Measurements from ENCODE around the gene GIN1.

GIN1 gene

DNA sequence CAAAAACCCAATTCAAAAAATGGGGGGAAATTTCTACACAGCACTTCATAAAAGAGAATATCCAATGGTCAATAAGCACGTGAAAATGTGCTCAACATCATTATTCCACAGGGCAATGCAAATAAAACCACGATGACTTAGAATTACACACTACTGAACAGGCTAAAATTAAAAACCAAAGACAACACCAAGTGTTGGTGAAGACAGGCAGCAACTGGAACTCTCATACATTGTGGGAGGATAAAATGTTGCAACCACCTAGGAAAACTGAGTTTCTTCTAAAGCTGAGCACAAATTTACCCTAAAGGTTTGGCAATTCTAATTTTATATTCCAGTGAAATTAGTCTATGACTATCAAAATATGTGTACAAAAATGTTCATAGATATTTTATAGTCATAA, 9.5 kb downstream of the GIN1 start:
- no peak overlapping the region for H3K4me3 ChIP-seq (ENCODE audit: low read depth, low read length)
- TF ChIP-seq, protein P1, sequence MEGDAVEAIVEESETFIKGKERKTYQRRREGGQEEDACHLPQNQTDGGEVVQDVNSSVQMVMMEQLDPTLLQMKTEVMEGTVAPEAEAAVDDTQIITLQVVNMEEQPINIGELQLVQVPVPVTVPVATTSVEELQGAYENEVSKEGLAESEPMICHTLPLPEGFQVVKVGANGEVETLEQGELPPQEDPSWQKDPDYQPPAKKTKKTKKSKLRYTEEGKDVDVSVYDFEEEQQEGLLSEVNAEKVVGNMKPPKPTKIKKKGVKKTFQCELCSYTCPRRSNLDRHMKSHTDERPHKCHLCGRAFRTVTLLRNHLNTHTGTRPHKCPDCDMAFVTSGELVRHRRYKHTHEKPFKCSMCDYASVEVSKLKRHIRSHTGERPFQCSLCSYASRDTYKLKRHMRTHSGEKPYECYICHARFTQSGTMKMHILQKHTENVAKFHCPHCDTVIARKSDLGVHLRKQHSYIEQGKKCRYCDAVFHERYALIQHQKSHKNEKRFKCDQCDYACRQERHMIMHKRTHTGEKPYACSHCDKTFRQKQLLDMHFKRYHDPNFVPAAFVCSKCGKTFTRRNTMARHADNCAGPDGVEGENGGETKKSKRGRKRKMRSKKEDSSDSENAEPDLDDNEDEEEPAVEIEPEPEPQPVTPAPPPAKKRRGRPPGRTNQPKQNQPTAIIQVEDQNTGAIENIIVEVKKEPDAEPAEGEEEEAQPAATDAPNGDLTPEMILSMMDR (IDR thresholded peaks at IDR 0.05; ENCODE audit: borderline replicate concordance, insufficient read depth, low read depth, low read length), result no peak

DNA sequence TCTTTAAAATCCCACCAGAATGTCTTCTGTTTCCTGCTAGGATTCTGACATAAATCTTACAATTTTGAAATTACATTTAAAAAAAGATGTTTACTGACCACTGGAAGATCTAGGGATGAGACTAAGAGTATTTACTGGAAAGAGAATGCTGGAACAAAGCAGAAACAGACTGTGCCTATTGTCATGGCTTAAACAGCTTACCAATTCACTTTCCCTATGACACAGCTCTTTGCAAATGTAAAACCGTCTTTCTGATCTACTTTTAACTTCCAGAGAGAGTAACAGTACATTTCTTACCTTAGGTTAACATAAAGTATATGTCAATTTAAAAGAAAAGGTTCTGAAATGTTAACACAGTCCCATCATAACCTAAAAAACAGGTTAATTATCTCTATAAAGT, 10.7 kb downstream of the GIN1 start:
- TF ChIP-seq, protein P1 (IDR thresholded peaks at IDR 0.05; ENCODE audit: borderline replicate concordance, insufficient read depth, low read depth, low read length), result no peak

DNA sequence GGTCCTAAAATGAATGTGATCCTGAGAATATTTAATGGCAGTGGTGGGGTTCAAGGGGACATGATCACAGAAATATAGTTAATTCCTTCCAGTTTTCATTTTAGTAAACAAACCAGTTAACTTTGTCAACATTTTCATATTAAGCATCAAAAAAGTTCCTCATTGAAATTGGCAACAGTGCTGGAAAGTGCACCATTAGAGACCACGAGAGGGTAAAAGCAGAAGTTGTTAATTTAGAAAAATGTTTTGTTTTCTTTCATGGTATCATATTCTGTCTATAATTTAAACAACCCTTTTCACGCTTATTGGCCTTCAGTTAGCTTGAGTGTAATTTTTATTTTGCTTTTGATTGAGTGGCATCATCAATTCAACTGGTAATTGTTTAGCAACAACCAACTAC, 11.9 kb downstream of the GIN1 start:
- TF ChIP-seq, protein P1 (IDR thresholded peaks at IDR 0.05; ENCODE audit: borderline replicate concordance, insufficient read depth, low read depth, low read length), result no peak
- H3K4me3 ChIP-seq (ENCODE audit: low read depth, low read length), result no peak overlapping the region

More for the DNA sequence above, 10.7 kb downstream of the GIN1 start:
- H3K4me3 ChIP-seq (ENCODE audit: low read depth, low read length), result no peak overlapping the region

DNA sequence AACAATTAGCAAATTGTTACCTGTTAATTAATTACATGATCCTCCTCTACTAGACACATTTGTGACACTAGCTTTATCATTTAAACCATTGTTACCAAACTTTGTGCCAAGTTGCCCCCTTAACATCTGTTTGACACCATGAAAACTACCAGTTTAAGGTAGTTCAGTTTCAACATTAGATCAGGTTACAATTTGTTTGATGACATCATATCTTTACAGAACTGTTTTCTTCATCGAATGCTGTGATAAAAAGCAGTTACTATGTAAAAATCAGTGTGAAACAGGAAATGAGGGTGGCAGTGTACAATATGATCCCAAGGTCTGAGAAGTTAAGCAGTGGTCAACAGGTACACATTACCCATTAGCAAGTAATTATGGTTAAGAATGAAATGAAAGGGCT, 17.7 kb downstream of the GIN1 start:
- TF ChIP-seq, protein P1 (IDR thresholded peaks at IDR 0.05; ENCODE audit: borderline replicate concordance, insufficient read depth, low read depth, low read length), result no peak

DNA sequence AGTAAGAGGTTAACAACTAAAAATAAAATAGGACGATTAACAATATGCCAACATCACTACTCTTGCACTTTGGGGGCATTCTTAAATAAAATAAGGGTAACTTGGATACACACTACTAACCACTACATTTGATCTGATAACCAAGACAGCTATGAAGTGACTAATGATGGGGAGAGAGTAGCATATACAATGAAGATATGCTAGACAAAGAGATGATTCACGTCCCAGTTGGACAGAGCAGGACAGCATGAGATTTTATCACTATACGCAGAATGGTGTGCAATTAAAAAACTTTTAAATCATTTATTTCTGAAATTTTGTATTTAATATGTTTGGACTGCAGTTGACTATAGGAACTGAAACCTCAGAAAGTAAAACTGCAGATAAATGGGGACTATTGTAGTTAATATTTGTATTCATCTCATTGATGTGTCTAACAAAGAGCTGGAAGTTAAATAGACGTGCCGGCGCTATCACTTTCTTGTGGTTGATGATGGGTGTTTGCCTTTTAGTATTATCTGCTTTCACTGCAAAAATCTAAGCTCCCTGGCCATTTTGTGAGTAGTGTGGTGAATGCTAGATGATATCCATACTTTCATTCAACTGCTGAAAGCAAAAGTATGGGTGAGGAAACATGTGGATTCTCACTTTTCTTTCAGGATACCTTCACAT, 18.7 kb downstream of the GIN1 start:
- no peak overlapping the region for H3K4me3 ChIP-seq (ENCODE audit: low read depth, low read length)
- TF ChIP-seq, protein P1 (IDR thresholded peaks at IDR 0.05; ENCODE audit: borderline replicate concordance, insufficient read depth, low read depth, low read length), result no peak

More for the DNA sequence above, 17.7 kb downstream of the GIN1 start:
- H3K4me3 ChIP-seq (ENCODE audit: low read depth, low read length), result no peak overlapping the region

DNA sequence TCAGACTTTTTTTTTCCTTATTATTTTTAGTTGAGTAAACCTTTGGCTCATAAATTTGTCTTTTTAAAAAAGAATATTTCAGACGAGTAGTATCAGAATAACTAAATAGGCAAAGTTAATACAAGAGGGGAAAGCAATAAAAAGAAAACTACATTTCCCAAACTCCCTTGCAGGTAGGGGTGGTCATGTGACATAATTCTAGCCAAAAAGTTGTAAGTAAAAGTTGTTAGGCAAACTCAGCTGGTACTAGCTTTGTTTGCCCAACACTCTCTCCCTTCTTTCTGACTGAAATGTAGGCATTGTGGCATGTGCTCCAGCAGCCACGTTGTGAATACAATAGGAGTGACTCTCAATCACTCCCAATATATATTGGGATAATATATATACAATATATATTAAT, 20.9 kb downstream of the GIN1 start:
- H3K4me3 ChIP-seq (ENCODE audit: low read depth, low read length), result no peak overlapping the region
- TF ChIP-seq, protein P1 (IDR thresholded peaks at IDR 0.05; ENCODE audit: borderline replicate concordance, insufficient read depth, low read depth, low read length), result no peak

DNA sequence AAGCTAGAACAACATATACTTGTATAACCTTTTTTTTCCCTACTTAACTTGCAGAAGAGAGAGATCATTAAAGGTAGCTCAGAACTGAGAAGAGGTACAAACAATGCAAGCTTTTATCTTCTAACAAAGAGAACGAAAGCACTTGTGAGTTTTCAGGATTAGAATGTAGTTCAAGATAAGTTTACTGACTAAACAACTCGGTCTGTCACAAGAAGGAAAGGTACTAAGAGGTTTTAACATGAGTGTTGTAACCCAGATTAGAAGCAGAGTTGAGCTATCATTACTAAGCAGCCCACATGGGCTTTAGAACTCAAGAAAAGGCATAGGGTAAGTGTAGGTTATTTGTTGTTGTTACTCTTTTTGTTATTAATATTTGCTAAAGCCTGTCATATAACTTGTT, 25.2 kb downstream of the GIN1 start:
- no peak overlapping the region for H3K4me3 ChIP-seq (ENCODE audit: low read depth, low read length)
- TF ChIP-seq, protein P1 (IDR thresholded peaks at IDR 0.05; ENCODE audit: borderline replicate concordance, insufficient read depth, low read depth, low read length), result no peak

Data from GM12875 (cell line).